Cardiac fibroblast (primary cell): ENCODE measurements around the gene NDUFAF8.
"Not testable (repeated sequence)": the region's sequence is repeated elsewhere in the genome, so short reads cannot be mapped to it uniquely, and the experiment has no call there.

Experiments used
- DNase-seq, 2 donors: peaks; one replicate each; pipeline versions ENCODE4 v3.0.0 to v3.0.0-alpha.2; 2010; ENCODE audit warnings: low read depth in 2 of 2
- H3K4me3 ChIP-seq, 2 donors: replicated peaks in 1 of 2; 1 replicate in 1 of 2; 2 replicates in 1 of 2; pipeline ENCODE4 v1.5.1; 2011; ENCODE audit warnings: low read depth in 2 of 2, low read length in 2 of 2, mild to moderate bottlenecking in 2 of 2, moderate library complexity in 1 of 2
- CTCF ChIP-seq: IDR thresholded peaks from one replicate; pipeline ENCODE4 v1.5.1; 2011; ENCODE audit warnings: low read depth, mild to moderate bottlenecking, low read length, inconsistent platforms

The NDUFAF8 gene

DNA sequence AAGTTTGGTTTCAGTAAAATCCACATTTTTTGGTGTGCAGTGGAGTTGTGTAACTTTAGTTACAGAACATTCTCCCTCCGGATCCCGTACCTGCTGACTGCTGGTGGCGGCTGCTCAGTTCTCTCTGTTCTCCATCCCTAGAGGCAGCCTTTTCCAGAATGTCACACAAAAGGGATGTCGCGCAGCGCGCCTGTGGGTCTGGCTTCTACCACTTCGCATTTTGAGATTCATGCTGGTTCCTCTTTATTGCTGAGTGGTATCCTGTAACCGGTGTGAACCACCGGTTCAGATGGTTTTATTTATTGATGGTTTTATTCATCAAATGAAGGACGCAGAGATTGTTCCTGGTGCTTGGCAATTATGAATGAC, 15.4 kb upstream of the NDUFAF8 start:
- TF ChIP-seq CTCF = no peak
- no peak for DNase-seq
- H3K4me3 ChIP-seq = peak overlapping the region; percentile 50 to 55

DNA sequence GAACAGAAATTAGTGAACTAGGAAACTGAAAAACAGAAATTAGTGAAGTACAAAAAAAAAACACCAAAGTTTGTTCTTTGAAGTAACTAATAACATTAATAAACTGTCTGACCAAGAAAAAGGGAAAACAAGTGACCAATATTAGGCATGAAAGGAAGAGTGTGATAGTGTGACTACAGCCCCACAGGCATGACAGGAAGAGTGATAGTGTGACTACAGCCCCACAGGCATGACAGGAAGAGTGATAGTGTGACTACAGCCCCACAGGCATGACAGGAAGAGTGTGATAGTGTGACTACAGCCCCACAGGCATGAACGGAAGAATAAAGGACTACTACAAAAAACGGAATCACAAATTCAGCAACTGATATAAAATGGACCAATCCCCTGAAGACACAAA, 11.5 kb upstream of the NDUFAF8 start:
- not testable (repeated sequence) for H3K4me3 ChIP-seq, DNase-seq

DNA sequence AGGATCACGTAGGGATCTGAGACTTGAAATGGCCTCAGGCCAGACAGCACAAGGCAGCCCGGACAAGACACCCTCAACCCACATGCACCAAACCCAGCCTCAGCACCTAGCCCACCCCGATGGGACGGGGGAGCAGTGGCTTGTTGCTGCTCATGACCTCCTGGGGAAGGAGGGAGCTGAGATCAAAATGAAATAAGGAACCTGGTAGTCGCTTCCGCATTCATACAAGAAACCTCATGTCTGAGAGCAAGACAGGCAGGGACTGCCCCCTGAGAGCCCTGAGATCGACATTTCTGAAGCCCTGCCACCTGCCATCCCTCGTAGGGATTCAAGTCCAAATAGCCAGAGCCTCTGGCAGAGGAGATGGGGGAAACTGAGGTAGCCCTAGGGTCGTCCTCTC, 10.7 kb upstream of the NDUFAF8 start:
- no peak for TF ChIP-seq CTCF
- no peak overlapping the region for H3K4me3 ChIP-seq
- no peak for DNase-seq

DNA sequence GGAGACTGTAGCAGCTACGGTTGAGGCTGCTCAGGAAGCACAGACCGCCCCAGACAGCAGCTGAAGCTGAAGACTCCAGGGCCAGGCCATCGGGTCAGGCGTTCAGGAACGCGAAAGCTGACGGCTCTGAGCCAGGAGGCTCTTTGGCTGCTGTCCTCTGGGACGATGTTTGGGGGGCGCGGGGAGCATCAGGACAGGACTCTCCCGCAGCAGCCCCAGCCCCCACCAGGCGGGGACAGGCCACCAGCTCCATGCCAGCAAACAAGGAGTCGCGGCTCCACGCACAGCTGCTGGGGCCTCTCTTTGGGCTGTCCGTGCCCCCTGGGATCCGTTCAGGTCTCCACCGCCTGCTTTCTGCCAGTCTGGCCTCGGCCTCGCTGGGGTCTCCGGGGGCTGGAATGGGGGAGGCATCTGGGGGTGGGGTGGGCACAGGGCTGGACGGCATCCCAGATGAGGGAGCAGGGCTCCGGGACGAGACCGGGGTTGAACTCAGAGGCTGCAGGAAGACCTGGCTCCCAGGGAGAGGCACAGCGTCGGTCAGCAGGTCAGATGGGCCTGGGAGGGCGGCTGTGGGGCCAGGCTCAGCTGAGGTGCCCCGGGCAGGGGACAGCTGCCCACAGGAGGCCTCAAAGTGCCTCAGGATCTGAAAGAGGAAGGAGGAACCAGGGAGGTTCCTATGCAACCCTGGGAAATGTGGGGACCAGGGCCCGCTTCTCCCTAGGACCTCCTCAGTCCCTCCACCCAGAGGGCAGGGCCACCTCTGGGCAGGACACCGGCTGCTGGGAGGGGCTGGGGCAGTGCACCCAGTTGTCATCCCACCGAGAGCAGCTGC, 10.1 kb upstream of the NDUFAF8 start:
- DNase-seq = no peak
- no peak for TF ChIP-seq CTCF
- no peak overlapping the region for H3K4me3 ChIP-seq

GRCh38 chr17:81229666-81229920, 9.5 kb upstream of the NDUFAF8 start:
- no peak overlapping the region for H3K4me3 ChIP-seq

DNA sequence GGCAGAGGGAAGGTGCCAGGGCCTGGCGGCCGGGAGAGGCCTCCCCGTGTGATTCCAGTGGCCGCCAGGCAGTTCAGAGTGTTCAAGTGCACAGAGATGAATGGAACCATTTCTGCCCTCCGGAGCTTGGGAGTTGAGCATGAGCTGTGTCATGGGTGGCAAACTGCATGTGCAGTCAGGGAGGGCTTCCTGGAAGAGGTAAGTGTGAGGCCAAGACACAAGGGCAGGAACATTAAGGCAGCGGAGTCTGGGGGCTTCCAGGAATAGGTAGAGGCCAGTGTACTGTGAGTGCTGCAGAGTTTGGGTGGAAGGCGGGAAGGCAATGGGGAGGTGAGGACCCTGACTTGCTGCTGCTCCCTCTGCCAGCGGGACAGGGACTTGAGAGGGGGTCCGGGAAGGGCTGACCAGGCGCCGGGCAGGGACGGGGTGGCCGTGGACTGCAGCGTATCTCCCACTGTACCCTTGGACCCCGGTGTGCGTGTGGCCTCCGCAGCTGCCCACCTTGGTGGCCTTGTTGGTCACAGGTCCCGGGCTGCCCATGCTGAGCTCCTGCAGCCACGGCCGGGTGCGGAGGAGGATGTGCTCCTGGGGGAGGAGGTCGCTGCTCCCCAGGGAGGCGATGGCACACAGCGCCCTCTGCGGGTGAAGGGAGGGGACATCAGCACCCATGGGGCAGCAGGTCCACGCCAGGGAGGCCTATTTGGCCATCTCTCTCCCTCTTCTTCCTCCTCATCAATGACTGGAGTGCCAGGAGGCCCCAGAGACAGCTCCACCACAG, 8.9 kb upstream of the NDUFAF8 start:
- no peak for DNase-seq
- peak; percentile 29 for TF ChIP-seq CTCF
- H3K4me3 ChIP-seq = no peak overlapping the region

More at GRCh38 chr17:81229666-81229920, 9.5 kb upstream of the NDUFAF8 start:
- no peak for DNase-seq
- no peak for TF ChIP-seq CTCF

GRCh38 chr17:81231121-81231645, 7.9 kb upstream of the NDUFAF8 start:
- TF ChIP-seq CTCF = no peak
- DNase-seq = no peak
- H3K4me3 ChIP-seq = no peak overlapping the region
